Activated B cell treated with CpG ODN at 0.5 μM for 24 hours (primary cell): Measurements from ENCODE around the gene COMT. TPM values are rescaled to one million over a fixed set of nuclear protein-coding genes. Genes with fewer than 3 reads are reported as not detected.

ENCODE experiments used
- ATAC-seq: fragments of 200-7000 bp; cut with Tn5 transposase; one replicate; pipeline ENCODE4 v1.10.0; 2021; ENCODE audit warnings: low read depth, mild to moderate bottlenecking, moderate library complexity
- CTCF ChIA-PET: fragments of 350-600 bp; sonication (Branson Sonifier 250); formaldehyde crosslinking; loops from one replicate; lab custom pipeline; 2021; ENCODE audit warnings: antibody characterized with exemption; lab: Charles Lee
- POLR2A ChIA-PET: fragments of 350-600 bp; sonication (Branson Sonifier 250); formaldehyde crosslinking; loops from one replicate; lab custom pipeline; 2021; ENCODE audit warnings: antibody characterized with exemption; lab: Charles Lee
- DNase-seq: peaks from one replicate; pipeline ENCODE4 v3.0.0; 2022
- H3K27ac Mint-ChIP-seq: one replicate; pipeline ENCODE4 v1.8.0; 2020; ENCODE audit warnings: mixed read lengths
- H3K27me3 Mint-ChIP-seq: one replicate; pipeline ENCODE4 v1.8.0; 2021; ENCODE audit warnings: mixed read lengths
- H3K36me3 Mint-ChIP-seq: one replicate; pipeline ENCODE4 v1.8.0; 2021; ENCODE audit warnings: low read depth, mixed read lengths
- H3K4me1 Mint-ChIP-seq: one replicate; pipeline ENCODE4 v1.8.0; 2021; ENCODE audit warnings: mixed read lengths
- H3K4me3 Mint-ChIP-seq: one replicate; pipeline ENCODE4 v1.8.0; 2020; ENCODE audit warnings: mild to moderate bottlenecking, mixed read lengths
- H3K9me3 Mint-ChIP-seq: one replicate; pipeline ENCODE4 v1.8.0; 2020; ENCODE audit warnings: mixed read lengths
- intact Hi-C: fragments of 100-400 bp; cut with micrococcal nuclease; formaldehyde crosslinking; loops from one replicate; pipeline ENCODE4 v1.15.1; 2024
- total RNA-seq: library from RNA; stranded (reverse); gene quantifications from 2 replicates; pipeline ENCODE4 v1.2.3, GENCODE V29; 2022
- TF ChIP-seq, protein P1 (sequence below): fragments of 200-600 bp; IDR thresholded peaks from one replicate; pipeline ENCODE4 v1.8.0; 2022; ENCODE audit warnings: antibody characterized with exemption, mild to moderate bottlenecking

Gene COMT
- total RNA-seq, 1 donor from 2014 or later: 40.6 TPM

GRCh38 chr22:19980766-19981165 is 39.2 kb downstream of the COMT start:
- no peak overlapping the region for H3K4me3 Mint-ChIP-seq
- intact Hi-C loops: no loop called here

GRCh38 chr22:19981171-19981960 is 39.8 kb downstream of the COMT start:
- TF ChIP-seq, protein P1, sequence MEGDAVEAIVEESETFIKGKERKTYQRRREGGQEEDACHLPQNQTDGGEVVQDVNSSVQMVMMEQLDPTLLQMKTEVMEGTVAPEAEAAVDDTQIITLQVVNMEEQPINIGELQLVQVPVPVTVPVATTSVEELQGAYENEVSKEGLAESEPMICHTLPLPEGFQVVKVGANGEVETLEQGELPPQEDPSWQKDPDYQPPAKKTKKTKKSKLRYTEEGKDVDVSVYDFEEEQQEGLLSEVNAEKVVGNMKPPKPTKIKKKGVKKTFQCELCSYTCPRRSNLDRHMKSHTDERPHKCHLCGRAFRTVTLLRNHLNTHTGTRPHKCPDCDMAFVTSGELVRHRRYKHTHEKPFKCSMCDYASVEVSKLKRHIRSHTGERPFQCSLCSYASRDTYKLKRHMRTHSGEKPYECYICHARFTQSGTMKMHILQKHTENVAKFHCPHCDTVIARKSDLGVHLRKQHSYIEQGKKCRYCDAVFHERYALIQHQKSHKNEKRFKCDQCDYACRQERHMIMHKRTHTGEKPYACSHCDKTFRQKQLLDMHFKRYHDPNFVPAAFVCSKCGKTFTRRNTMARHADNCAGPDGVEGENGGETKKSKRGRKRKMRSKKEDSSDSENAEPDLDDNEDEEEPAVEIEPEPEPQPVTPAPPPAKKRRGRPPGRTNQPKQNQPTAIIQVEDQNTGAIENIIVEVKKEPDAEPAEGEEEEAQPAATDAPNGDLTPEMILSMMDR: no peak
- DNase-seq: no peak
- Mint-ChIP-seq H3K27ac (no peak overlapping the region), H3K36me3 (no peaks in the 10 kb centered on the region), H3K4me1 (peaks cover 3% of the 10 kb centered on the region), H3K27me3 (peaks cover 2% of the 10 kb centered on the region), H3K4me3 (no peak overlapping the region), H3K9me3 (no peaks in the 10 kb centered on the region)
- CTCF ChIA-PET: no interaction called here
- ATAC-seq: no peak
- intact Hi-C loops: no loop called here
- POLR2A ChIA-PET: no interaction called here

More at GRCh38 chr22:19980766-19981165, 39.2 kb downstream of the COMT start:
- Mint-ChIP-seq H3K27ac (no peak overlapping the region), H3K36me3 (no peaks in the 10 kb centered on the region), H3K4me1 (no peaks in the 10 kb centered on the region), H3K9me3 (no peaks in the 10 kb centered on the region), H3K27me3 (peaks cover 2% of the 10 kb centered on the region)
- ChIA-PET CTCF (no interaction called here), POLR2A (no interaction called here)
- ATAC-seq: no peak
- DNase-seq: no peak
- TF ChIP-seq, protein P1: no peak

DNA sequence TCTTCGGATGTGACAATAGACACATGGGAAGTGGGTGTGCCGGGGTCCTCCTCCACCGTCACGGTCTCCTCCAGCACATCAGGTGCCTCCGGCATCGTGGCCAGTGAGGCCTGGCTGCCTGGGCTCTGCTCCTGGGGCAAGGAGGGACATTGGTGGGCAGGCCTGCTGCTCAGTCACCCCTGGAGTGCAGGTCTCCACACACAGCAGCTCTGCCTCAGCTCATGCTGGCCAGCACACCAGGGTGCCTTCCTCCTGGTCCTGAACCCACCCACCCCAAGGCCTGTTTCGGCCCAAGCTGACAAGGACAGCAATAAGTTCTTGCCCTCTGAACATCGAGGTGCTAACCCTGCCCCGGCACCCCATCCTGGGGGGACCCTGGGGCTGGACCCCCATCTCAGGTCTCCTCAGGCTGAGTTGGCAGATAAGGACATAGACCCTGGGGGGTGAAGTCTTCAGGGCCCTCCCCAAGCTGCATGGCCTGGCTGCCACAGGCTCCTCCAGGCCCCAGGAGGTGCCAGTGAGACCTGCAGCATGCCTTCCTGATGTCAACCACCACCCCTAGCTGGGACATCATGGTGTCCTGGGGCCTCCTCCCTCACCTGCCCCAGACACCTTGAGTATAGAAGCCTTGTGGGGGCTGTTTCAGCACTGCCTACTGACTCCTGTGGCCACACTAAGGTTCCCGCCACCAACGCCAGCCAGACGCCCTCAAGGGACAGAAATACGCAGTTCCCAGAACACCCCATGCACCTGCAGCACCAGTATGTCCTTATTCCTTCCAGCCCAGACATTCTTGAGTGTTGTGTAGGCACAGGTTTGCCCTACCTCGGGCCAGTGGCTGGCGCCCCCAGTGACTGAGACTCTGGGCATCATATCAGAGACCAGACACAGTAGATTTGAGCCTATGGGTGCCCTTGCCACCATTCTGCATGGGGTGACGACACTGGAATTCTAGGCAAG is 40.7 kb downstream of the COMT start:
- intact Hi-C loops: no loop called here
- Mint-ChIP-seq H3K9me3 (no peaks in the 10 kb centered on the region), H3K4me1 (peaks cover 5% of the 10 kb centered on the region), H3K27ac (no peak overlapping the region), H3K27me3 (peaks cover 2% of the 10 kb centered on the region), H3K36me3 (no peaks in the 10 kb centered on the region), H3K4me3 (no peak overlapping the region)
- ATAC-seq (no peak), DNase-seq (no peak)
- TF ChIP-seq, protein P1: no peak
- ChIA-PET POLR2A (no interaction called here), CTCF (no interaction called here)

GRCh38 chr22:19982991-19983578 is 41.5 kb downstream of the COMT start:
- H3K36me3 Mint-ChIP-seq: no peaks in the 10 kb centered on the region
- ChIA-PET POLR2A (no interaction called here), CTCF (no interaction called here)
- H3K4me3 Mint-ChIP-seq: no peak overlapping the region
- intact Hi-C loops: no loop called here
- peaks cover 8% of the 10 kb centered on the region for H3K4me1 Mint-ChIP-seq
- DNase-seq (no peak), ATAC-seq (no peak)
- H3K9me3 Mint-ChIP-seq: no peaks in the 10 kb centered on the region
- no peak overlapping the region for H3K27ac Mint-ChIP-seq
- H3K27me3 Mint-ChIP-seq: peaks cover 2% of the 10 kb centered on the region
- TF ChIP-seq, protein P1: no peak
